SHP77 treated with DMSO at 0.1 percent for 48 hours (cell line): Measurements from ENCODE around the gene OR1L1.

Experiments used
- DNase-seq: peaks from one replicate; lab custom pipeline; 2025; lab: John Stamatoyannopoulos, UW

OR1L1 gene

GRCh38 chr9:122661416-122661815, at the start of gene OR1L1:
Gene OR1L1 (plus strand): TSS chr9:122661716. CDS start chr9:122661716, 0 bp downstream.
- DNase-seq = no peak

GRCh38 chr9:122614362-122614761, 47.2 kb upstream of the OR1L1 start, which contains the start of gene OR1Q1:
Gene OR1Q1 (plus strand): TSS chr9:122614738. CDS start chr9:122614738, 0 bp downstream.
- no peak for DNase-seq

DNA sequence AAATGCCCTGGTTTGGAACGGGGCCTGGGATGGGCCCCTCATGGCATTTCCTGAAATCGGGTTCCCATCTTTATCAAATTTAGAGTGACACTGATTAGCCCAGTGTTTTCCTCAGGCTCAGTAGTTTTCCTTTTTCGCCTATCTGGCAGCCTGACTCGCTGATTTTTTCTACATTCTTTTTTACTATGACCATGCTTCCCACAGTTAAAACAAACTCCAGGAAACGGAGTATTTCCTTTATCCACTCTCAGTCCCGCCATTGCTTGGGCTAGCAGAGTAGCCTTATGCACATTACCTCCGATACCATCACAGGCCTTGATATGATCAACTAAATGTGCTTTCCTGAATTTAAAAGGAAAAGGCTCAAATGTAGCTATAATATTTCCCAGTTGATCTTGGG, 41.5 kb upstream of the OR1L1 start:
- no peak for DNase-seq

- DNase-seq = no peak
Measured at GRCh38 chr9:122642226-122642625, 19.3 kb upstream of the OR1L1 start.

GRCh38 chr9:122656378-122656777, 5.1 kb upstream of the OR1L1 start:
- no peak for DNase-seq

- no peak for DNase-seq
Measured at GRCh38 chr9:122657527-122657926, 4.0 kb upstream of the OR1L1 start, which contains the start of gene OR1B1. Gene OR1B1 (minus strand): TSS chr9:122657627.

DNA sequence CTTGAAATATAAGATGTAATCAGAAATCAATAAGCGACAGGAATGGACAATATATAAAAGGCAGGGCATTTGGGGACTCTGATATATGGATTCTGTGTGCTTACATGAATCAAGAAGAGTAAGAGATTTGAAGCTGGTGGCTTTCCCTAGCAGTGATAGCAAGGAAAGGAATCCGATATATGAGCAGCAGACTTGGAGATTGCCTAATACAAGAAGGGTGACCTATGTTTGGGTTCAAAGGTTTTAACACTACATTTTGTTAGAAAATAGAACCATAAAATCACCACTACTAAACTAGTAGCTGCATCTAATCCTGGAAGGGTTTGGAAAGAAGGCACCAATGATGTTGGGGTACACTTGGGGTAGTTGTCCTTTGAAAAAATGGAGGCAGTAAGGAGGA, 11.0 kb downstream of the OR1L1 start:
- DNase-seq = no peak

GRCh38 chr9:122684851-122685250, 23.3 kb downstream of the OR1L1 start:
- no peak for DNase-seq

DNA sequence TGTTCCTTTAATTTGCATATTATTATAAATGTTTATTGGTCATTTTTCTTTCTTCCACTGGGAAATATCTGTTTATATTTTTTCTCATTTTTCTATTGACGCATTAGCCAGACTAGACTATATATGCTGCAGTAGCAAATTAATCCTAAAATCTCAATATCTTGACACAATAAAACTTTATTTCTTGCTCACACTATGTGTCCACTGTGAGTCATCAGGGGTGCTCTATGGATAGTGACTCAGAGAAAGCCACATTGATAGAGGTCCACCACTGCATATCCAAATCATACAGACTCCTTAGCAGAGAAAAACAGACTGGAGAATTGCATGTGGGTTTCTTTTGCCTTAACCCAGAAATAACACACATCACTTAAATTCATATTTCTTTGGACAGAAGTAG, 34.2 kb downstream of the OR1L1 start:
- DNase-seq = no peak
